ENCODE data around the gene SPTBN1.

SPTBN1 gene

DNA sequence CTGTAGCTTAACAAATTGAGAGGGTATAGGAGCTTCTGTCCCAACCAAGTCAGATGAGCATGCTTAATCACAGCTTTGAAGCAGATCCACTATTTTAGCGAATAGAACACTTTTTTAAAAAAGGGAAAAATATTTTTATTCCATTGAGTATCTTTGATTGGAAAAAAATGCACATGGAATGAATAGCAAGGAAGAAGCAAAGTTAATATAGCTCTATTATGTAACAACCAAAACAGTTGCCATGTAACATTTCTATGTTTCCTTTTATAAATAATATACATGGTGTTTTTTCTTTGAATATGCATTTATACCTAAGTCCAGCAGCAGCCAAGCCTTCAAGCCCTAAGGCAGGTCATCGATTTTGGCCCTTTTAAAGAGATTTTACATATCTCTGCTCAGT lies 21.4 kb upstream of the SPTBN1 start:
- DNase-seq: no peak

DNA sequence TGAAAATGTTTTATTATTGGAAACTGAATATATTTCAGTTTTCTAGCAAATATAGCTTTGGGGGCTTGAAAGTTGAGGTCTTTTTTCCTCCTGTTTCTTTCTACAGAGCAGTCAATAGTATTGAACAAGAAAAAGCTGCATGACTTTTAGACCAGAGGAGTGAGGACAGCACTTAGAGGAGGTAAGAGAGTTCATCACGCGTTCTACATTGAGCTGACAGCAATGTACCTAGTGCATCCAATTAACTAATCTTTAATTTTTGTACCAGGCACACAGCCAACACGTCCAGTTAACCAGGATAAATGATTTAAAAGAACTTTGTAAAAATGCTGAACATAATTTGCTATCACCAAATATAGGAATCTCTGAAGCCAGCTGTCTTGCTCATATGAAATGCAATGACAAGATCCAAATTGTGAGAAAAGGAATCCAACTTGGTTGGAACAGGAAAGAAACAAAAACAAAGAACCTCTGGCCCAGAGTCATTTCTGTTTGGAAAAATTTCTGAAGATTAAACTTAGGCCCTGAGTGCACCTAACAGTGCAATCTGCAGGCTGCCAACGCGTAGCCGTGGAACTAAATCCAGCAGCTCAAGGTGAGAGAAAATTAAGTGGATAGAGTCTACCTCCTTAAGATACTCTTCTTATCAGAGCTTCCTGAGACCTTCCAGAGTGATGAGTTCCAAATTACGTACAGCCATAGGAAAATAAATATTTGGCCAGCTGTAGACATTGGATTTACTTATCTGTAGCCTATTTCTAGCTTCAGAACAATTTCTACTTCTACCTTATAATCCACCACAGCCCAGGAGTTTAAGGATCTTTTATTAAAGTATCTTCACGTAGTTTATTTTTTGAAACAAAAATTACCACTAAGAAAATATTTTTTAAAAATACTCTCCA lies 20.6 kb upstream of the SPTBN1 start:
- DNase-seq: no peak

DNA sequence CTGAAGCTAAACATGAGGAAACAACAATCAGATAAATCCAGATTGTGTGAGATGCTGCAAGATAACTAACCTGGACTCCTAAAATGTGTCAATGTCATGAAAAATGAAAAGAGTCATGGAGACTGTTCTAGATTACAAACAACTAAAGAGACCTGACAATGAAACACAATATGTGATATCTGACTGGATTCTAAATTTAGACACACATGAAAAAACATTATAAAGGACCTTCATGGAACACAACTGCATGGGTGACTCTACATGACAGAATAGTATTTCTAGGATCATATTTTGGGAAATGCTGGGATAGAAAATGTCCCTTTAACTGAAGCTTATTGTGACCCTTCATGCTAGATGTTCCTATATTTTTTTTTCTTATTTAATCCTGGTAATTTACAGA lies 18.5 kb upstream of the SPTBN1 start:
- DNase-seq: no peak

DNA sequence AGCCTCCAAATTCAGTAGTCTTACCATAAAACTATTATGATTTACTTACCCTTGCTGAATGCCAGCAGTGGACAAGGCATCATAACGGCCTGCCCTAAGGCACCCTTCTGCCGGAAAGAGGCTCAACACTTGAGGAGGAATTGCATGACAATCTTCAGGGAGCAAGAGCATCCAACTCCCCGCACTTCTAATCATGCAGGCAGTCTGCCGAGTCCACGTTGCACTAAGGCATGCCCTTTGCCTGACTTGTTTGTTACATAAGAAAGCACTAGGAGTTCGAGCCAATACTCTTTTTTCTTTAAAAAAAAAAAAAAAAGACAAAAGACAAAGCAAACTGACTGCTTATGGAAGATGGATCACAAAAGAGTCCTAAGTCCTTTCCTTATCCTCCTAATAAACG lies 17.9 kb upstream of the SPTBN1 start:
- no peak for DNase-seq

DNA sequence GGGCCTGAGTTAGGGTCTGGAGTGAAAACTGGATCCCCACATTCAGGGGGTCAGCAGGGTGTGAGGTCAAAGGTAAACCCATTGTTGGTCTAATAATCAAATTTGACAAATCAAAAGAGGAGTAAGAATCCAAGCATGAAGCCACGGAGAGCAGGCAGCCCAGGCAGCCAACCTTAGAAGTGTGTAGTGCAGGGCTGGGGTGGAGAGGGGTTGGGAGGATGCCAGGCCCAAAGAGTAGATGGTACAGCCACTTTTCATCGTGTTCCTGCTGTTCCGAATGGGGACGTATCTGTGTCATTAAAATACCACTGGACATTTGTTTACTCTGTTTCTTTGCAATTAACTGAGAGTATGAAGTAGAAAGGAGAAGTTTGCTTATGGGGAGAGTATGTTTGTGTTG lies 16.5 kb upstream of the SPTBN1 start:
- DNase-seq: no peak

DNA sequence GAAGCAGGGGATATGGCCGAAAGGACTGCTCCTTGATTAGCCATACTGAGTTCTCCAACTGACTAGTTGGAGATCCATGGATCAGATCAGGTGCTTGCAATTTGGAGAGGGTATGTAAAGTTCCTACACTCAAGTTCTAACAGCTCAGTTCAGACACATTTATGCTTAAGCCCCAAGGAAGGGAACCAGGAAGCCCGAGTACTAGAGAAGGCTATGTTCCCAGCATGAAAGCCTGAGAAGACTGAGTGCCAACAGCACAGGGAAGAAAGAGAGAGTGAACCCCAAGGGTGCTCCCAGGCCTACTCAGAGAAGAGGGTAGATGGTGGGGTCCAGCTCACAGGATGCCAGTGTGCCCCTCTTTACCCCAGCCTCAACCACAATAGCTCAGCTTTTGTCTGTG lies 16.1 kb upstream of the SPTBN1 start:
- no peak for DNase-seq

DNA sequence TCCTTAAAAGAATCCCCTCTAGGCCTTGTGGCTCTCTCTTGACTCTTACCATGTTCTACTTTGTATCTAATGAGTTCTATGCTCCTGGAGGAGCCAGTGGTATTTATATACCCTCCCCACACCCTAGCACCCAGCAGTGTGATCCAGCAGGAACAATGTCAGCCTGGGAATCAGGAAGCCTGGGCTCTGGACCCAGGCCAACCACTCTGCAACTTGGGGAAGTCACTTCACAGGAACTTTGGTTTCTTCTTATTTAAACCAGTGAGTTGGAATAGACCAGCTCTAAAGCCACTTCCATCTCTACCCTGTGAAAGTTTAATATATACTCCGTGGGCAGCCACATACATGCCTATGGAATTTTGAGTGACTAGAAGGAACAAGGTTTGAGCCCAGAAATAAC lies 11.6 kb upstream of the SPTBN1 start:
- DNase-seq: no peak

DNA sequence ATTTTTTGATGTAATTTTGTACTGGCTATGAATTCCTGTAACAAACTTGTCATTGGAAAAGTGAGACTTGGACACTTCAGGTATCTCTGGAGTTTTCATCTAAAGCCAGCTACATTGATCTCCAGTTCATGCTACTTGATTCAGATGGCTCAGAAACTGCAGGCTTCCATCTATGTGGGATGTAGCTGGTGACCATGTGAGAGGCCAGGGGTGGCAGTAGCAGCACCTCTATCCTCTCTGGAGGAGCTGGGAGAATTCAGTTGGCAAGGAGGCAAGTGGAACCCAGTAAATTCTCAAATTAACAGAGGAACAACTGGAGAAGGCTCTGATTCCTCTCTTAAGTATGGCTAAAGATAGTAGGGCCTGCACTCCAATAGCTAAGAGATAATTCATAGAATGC lies 10.0 kb upstream of the SPTBN1 start:
- DNase-seq: no peak

DNA sequence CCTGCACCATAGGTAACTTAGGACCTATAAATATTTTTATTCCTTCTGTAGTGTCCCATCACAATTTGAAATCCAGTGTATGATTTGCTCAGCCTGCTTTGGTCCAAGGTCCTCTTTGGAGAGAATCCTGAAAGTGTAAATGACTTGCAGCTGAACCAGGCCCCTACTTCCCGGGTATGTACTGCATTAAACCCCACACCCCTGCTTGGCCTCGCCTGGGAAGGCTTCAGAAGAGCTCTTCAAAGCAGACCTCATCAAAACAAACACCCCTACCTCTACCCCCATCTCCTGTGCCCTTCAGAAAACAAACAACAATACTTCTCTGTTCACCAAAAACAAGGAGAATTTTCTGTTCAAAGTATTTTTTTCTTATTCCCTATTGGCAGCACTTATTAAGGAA lies 9.5 kb upstream of the SPTBN1 start:
- DNase-seq: no peak

DNA sequence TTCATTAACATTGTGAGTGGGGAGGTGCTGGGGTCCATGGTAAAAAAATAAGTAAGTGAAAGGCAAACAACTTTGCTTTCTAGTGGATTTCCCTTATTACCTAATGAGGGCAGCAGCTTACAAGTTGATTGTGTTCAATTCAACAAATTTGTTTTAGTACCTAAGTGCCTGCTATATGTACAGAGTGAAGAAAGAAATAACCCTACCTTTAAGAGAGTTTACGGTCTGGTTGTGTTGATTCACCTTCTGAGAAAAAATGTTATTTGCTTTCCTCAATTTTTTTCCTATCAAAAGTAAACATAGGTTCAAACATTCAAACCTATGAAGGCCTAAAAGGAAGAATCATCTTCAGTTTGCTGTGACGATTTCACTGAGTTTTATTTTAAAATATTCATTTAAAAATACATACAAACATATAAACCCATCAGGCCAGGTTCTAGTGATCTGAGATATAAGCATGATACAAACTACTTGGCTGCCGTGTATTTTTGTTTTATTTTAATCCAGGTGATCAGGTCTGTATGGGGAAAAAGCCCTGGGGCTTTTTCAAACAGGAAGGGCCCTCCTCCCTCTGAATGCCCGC lies 1.5 kb upstream of the SPTBN1 start:
- no peak for DNase-seq

DNA sequence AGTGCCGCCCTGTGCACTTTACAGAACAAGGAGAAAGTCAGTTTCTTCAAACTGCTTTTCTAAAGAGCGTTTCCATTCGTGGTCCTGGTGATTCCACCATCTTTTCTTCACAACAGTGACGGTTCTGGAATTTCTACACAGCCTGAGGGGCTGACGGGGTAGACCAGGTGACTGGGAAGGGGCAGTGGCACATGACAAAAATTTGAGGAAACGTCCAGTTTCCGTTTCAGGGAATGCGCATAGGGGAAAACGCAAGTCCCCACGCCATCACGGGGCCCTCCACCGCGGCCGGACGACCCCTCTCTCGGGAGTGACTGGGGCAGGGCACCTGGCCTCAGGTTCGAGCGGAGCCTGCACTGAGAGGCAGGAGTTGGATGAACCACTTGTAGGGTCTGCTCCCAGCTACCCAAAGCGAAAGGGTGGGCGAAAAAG lies 980 bp upstream of the SPTBN1 start:
- no peak for DNase-seq

DNA sequence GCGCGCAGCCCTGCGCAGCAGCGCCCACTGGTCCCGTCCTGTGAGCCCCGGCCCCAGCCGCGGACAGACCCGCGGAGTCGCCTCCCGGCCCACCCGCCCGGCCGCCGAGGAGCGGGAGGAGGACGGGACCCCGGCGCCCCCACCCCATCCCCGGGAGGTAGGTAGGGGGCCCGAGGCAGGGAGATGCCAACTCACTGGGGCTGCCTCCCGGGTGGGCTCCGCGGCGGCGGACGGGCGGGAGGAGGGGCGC lies 160 bp downstream of the SPTBN1 start:
- no peak for DNase-seq

DNA sequence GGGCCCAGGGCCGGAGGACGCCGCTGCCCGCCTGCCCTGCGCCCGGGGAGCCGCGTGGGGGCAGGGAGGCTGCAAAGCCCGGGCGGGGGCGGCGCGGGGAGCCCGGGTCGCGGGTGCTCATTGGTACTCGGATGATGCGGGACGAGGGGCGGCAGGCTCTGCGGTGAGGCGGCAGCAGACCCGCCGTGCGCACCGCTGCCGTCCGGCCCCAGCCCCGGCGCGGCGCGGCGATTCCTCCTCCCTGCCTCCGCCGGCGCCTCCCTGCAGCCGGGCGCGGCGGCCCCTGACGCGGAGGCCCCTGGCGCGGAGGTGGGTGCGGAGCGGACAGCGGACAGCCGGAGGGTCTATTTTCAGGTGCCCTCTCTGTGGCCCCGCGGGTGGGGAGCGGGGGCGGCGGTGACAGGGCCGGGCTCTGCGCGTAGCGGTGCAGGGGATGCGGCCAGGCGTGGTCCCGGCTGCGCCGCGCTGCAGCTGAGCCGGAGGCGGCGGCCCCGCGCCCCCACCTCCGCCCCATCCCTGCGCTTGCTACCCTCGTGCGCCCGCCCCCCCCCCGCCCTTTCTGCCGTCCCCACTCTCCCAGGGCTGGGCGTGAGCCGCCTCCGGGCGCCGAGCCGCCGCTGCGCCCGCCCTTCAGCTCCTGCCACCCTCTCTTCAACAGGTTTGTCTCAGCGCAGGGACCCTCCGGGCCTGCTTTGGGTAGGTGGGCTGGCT lies 640 bp downstream of the SPTBN1 start:
- peak; percentile 43 for DNase-seq

DNA sequence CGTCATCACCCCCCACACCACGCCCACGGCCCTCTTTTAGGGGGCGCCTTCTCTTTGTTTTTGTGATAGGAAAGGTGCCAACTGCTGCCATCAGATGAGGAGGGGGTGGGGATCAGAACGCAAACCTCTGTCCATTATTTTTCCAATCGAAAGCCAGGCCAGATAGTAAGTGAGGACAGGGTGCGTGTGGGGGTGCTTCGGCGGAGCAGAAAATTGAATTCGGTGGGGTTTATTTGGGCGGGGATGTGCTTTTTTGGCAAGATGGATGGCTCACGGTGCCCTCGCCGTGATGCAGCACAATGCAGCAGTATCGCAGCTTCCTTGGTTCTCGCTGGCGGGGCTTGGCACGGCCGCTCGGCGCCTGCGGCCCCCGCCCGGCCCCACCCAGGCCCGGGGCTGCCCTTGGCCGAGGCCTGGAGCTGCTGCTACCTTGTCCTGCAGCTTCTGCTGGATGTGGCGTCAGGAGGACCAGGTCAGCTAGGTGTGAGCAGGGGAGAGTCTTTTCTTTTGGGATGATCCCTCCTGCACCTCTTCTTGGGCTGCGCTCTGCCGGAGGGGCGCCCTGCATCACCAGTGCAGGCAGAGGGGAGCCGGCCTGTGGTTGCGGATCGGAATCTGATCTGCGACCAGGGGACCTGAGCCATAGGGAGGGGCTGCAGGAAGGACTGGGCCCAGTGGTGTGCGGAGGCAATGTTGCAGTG lies 1.3 kb downstream of the SPTBN1 start:
- peak; percentile 43 for DNase-seq

DNA sequence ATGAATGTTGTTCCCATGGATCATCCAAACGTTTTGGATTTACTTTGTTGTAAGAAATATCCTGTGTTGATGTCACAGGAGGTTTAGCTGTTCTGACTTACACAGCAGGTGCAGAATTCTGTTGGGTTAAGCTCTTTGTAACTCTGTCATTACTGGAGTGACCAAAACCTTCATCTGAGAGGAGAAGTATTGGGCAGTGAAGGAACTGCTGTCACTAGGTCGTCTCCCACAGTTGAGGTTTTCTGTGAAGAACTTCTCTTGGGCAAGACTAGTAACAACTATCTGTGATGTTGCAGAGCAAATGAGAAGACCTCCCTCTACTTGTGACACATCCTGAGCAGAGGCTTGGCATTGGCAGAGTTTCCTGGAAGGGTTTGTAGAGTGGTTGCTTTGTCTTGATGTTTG lies 2.9 kb downstream of the SPTBN1 start:
- DNase-seq: no peak

DNA sequence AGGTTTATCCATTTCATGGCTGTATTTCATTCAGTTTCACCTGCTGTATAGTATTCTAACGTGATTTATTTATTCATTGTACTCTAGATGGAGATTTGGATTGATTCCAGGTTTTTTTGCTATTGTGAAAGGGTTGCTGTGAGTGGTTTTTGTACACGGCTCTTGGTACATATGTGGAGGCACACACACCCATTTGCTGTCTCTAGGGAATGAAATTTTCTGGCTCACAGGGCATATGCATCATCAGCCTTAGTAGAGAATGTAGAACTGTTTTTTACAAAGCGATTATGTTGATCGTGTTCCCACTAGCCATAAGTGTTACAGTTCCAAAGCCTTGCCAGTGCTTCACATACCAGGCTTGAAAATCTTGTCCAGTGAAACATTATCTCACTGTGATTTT lies 5.1 kb downstream of the SPTBN1 start:
- no peak for DNase-seq

DNA sequence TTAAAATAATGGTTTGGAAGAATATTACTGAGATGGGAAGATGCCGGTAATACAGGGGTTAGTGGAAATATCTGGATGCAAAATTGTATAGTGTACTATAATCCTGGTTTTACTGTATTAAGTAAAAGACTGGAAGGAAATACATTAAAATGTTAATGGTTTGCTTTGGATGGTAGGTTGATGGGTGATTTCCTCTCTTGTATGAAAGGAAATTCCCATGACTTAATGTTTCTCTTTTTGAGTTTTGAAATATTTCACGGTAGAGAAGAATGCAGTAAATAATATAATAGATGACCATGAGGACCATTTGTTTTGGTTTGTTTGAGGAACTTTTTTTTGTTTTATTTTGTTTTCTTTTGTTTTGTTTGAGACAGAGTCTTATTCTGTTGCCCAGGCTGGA lies 8.2 kb downstream of the SPTBN1 start:
- no peak for DNase-seq

DNA sequence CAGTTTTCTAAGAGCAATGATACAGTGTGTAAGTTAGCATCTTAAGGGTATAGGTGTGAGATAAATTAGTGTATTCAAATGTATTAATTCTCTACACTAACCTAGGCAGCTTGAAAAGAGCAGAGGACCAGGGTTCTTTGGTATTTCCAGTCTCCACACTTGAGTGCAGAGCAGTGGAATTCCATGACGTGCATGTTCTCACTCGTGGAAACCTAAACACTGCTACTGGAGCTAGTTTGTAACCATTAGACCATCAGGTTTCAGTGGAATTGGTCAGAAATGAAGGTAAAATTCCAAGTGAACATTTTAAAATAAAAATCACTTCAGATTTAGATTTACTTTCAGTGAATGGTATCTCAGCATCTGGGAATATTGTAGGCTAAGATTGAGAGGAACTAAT lies 9.0 kb downstream of the SPTBN1 start:
- DNase-seq: no peak

DNA sequence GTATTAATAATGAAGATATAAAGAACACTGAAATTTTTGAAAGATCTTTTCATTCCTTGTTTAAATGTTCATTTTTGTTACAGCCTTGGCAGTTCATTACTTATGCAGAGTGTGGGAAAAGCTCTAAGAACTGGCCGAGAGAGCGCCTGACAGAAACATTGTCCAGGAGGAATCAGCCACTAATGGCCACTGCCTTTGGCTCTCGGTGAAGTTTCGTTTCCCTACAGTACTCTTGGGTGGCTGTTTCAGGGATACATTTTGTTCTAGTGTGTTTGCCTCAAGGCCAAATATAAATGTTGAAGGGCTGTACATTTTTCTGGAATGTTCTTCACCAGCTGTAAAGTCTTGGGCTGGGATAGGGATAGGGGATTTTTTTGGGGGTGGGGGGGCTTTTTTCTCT lies 10.7 kb downstream of the SPTBN1 start:
- no peak for DNase-seq

DNA sequence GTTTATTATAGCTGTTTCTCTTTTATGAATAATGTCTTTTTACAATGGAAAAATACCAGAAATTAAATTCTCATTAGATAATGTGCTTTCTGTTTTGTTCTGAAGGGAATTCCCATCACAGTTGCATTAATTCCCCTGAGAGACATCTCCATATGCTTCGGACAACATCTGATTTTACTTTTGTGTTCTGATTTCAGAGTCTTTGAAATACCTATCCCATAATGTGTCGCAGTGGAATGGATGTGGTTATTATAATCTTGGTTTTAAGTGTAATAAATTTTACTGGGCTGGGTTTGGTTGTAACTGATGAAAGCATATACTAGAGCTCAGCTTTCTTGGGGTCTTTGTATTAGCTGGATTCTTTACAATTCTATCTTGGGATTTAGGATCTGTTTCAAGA lies 12.5 kb downstream of the SPTBN1 start:
- no peak for DNase-seq

DNA sequence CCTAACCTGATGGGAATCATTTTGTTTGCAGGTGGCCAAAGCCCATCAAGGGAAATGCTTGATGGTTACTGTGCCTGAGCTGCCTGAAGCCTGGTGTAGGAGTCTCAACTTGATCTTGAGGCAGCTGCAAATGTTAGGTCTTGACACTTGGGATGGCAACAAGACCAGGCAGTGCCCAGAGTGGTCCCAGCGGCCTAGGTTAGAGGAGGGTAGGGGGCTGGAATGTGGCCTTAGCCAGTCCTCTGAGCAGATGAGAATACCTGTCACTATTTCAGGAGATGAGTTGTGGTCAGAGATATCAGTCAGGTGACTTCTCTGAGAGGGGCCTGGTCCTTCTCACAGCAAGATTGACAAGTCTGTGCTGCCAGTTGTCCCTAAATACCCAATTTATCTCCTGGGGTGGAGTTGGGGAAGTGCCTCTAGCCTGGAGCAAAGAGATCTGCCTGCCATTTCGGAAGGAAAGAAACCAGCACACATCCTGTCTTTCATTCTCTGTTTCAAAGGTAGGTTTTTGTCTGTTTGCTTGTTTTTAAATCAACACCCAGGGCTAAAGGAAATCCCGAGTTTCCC lies 13.4 kb downstream of the SPTBN1 start:
- DNase-seq: no peak

DNA sequence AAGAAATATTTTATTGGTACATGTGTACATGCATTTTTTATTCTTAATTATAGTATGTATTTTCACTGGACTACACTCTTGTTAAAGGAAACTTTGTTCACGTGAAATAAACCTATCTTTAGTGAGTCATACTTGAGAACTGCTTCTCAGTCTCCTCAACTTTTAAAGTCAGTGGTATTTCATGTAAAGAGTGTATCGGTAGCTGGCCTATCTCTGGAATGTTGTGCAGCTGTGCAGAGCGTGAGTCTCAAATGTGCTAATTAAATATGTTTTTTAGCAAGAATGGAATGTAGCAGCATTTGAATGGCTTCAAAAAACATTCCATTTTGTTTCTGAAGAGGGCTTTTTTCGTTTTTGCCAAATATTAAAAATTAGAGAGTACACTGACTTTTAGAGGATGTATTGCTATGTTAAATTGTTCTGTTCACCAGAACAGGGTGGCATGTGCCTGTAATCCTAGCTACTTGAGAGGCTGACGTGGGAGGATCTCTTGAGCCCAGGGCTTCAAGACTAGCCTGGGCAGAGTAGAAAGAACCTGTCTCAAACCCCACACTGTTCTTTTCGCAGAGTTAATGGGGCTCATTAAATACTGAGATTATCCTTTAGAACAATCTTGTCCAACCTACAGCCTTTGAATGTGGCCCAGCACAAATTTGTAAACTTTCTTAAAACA lies 14.3 kb downstream of the SPTBN1 start:
- DNase-seq: no peak

DNA sequence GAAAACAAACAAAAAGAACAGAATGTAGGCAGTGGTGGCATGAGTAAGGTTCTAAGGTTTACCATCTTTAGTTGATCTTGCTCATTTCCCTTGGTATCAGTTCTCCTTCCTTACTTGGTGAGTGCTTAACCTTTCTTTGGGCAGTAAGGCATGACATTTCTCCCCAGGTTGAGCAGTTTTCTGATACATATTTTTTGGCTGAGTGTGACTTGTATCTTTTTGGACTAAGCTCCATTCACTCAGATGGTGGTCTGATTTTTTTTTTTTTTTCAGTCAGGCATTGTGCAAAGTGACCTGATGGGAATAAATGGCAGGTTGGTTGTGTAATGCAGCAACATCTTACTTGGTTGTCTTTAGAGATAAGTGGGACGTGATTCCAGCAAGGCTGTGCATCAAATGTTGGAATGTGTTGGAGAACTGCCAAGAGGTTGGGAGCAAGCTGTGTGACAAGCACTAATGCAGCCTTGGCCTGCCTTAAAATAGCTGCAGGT lies 15.1 kb downstream of the SPTBN1 start:
- no peak for DNase-seq
